ENCODE results near the gene DUSP3.

Gene DUSP3

GRCh38 chr17:43767053-43767712 lies 11.6 kb downstream of the DUSP3 start:
- TF ChIP-seq CTCF (IDR thresholded peaks at IDR 0.05; ENCODE audit: low read depth, low read length): no peak
- DNase-seq (ENCODE audit: low read depth in 2 of 2): no peak
- H3K4me3 ChIP-seq (replicated peaks in 1 of 2; ENCODE audit: low read depth in 2 of 2, low read length in 2 of 2): no peak overlapping the region

GRCh38 chr17:43766413-43767052 lies 12.2 kb downstream of the DUSP3 start:
- DNase-seq (ENCODE audit: low read depth in 2 of 2): peak; percentile 67 to 73
- no peak overlapping the region for H3K4me3 ChIP-seq (replicated peaks in 1 of 2; ENCODE audit: low read depth in 2 of 2, low read length in 2 of 2)
- TF ChIP-seq CTCF (IDR thresholded peaks at IDR 0.05; ENCODE audit: low read depth, low read length): peak; percentile 88

- TF ChIP-seq CTCF (IDR thresholded peaks at IDR 0.05; ENCODE audit: low read depth, low read length): peak; percentile 98
- DNase-seq (ENCODE audit: low read depth in 2 of 2): peak; percentile 95
- H3K4me3 ChIP-seq (replicated peaks in 1 of 2; ENCODE audit: low read depth in 2 of 2, low read length in 2 of 2): no peak overlapping the region
Observed at GRCh38 chr17:43760254-43760852, 18.4 kb downstream of the DUSP3 start.

- H3K4me3 ChIP-seq (replicated peaks in 1 of 2; ENCODE audit: low read depth in 2 of 2, low read length in 2 of 2): no peak overlapping the region
- DNase-seq (ENCODE audit: low read depth in 2 of 2): no peak
- TF ChIP-seq CTCF (IDR thresholded peaks at IDR 0.05; ENCODE audit: low read depth, low read length): no peak
Observed at GRCh38 chr17:43759836-43760235, 18.9 kb downstream of the DUSP3 start.

GRCh38 chr17:43758497-43759174 lies 20.1 kb downstream of the DUSP3 start, which contains the start of gene SOST:
Gene SOST, minus strand, starts transcription at chr17:43758791. Its CDS starts 50 bp downstream, at chr17:43758741.
- no peak for DNase-seq (ENCODE audit: low read depth in 2 of 2)
- no peak for TF ChIP-seq CTCF (IDR thresholded peaks at IDR 0.05; ENCODE audit: low read depth, low read length)
- H3K4me3 ChIP-seq (replicated peaks in 1 of 2; ENCODE audit: low read depth in 2 of 2, low read length in 2 of 2): no peak within 1 kb of the TSS

- no peak for TF ChIP-seq CTCF (IDR thresholded peaks at IDR 0.05; ENCODE audit: low read depth, low read length)
- H3K4me3 ChIP-seq (replicated peaks in 1 of 2; ENCODE audit: low read depth in 2 of 2, low read length in 2 of 2): no peak overlapping the region
- DNase-seq (ENCODE audit: low read depth in 2 of 2): no peak
Observed at GRCh38 chr17:43758086-43758485, 20.7 kb downstream of the DUSP3 start.
